Breast epithelium (tissue), 4 donors: ENCODE data around the gene MRPL20. TPM values are rescaled to one million over a fixed set of nuclear protein-coding genes. Genes with fewer than 3 reads are reported as not detected.

Experiments
- DNase-seq, 2 donors: peaks; one replicate each; pipeline ENCODE4 v3.0.0-alpha.2; 2019; ENCODE audit warnings: low spot score in 2 of 2
- H3K27ac ChIP-seq, 2 donors: fragments of 200-600 bp; sonication (generic) in 1 of 2; one replicate each; pipeline ENCODE4 v1.5.1; 2016 to 2019; ENCODE audit warnings: mild to moderate bottlenecking in 1 of 2
- H3K27me3 ChIP-seq, 2 donors: fragments of 200-600 bp; sonication (generic) in 1 of 2; one replicate each; pipeline versions ENCODE4 v1.5.1 to v1.6.0; 2017 to 2019; ENCODE audit warnings: control low read depth in 1 of 2, mild to moderate bottlenecking in 1 of 2
- H3K36me3 ChIP-seq: fragments of 200-600 bp; one replicate; pipeline ENCODE4 v1.5.1; 2019
- H3K4me1 ChIP-seq, 2 donors: fragments of 200-600 bp; sonication (generic); one replicate each; pipeline ENCODE4 v1.5.1; 2016 to 2019; ENCODE audit warnings: control low read depth in 1 of 2
- H3K4me3 ChIP-seq, 3 donors: fragments of 200-600 bp; sonication (generic); 1 replicate in 2 of 3; 2 replicates in 1 of 3; pipeline ENCODE4 v1.5.1; 2016 to 2019; ENCODE audit warnings: mild to moderate bottlenecking in 3 of 3, moderate library complexity in 2 of 3
- H3K9me3 ChIP-seq, 2 donors: fragments of 200-600 bp; sonication (generic) in 1 of 2; one replicate each; pipeline ENCODE4 v1.5.1; 2016 to 2019; ENCODE audit warnings: control low read depth in 1 of 2
- CTCF ChIP-seq, 3 donors: fragments of 450-650 bp; IDR thresholded peaks; one replicate each; pipeline ENCODE4 v1.5.1; 2016 to 2017; ENCODE audit warnings: antibody characterized with exemption in 3 of 3, mild to moderate bottlenecking in 3 of 3, moderate library complexity in 3 of 3
- POLR2A ChIP-seq: fragments of 450-650 bp; IDR thresholded peaks from one replicate; pipeline ENCODE4 v1.6.1; 2016; ENCODE audit warnings: antibody characterized with exemption, mild to moderate bottlenecking, moderate library complexity
- POLR2AphosphoS5 ChIP-seq, 3 donors: sonication (generic); formaldehyde crosslinking; IDR thresholded peaks; one replicate each; pipeline ENCODE4 v1.6.1; 2017; ENCODE audit warnings: antibody characterized with exemption in 3 of 3
- intact Hi-C: fragments of 100-400 bp; cut with DNase I; formaldehyde crosslinking; loops from one replicate; pipeline ENCODE4 v1.15.1; 2023; ENCODE audit warnings: low total_unique reads
- total RNA-seq, 3 donors: library from RNA; depleted of rRNA; stranded (reverse); fragments of >200 nt; gene quantifications; one replicate each; pipeline ENCODE4 v1.1.0, GENCODE V29; 2016

Gene MRPL20
- total RNA-seq, 3 donors from 2014 or later = 127 to 149 (median 147) TPM

GRCh38 chr1:1395166-1395565 lies 11.9 kb downstream of the MRPL20 start:
- Histone ChIP-seq H3K9me3 (no peaks in the 10 kb centered on the region), H3K36me3 (peaks cover 20% of the 10 kb centered on the region), H3K4me1 (peaks cover 0 to 11% of the 10 kb centered on the region in 2 donors), H3K27ac (no peak overlapping the region), H3K27me3 (no peaks in the 10 kb centered on the region), H3K4me3 (no peak overlapping the region)
- TF ChIP-seq CTCF (IDR thresholded peaks at IDR 0.05) = no peak
- no peak for TF ChIP-seq POLR2A
- no peak for TF ChIP-seq POLR2AphosphoS5 (IDR thresholded peaks at IDR 0.05)
- DNase-seq = no peak
- intact Hi-C loops = no loop called here

GRCh38 chr1:1394116-1394515 lies 13.0 kb downstream of the MRPL20 start:
- Histone ChIP-seq H3K36me3 (peaks cover 20% of the 10 kb centered on the region), H3K27ac (no peak overlapping the region)
- intact Hi-C loops = no loop called here

DNA sequence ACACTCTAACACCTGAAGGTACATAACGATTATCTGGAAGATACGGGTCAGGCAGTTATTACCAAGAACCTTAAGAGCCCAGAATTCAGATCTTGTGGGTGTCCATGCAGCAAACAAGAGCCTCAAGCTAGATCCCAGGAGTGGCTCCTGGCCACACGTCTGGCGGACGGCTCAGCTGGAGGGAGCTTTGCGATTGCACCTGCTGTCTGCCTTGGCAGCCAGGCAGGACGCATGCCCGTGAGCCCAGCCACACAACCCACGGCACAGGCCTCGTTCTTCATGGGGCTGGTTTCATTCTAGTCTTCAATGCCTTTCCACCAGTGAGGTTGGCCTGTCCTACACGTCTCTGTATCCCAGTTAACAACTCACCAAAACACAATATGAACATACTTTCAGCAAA lies 13.7 kb downstream of the MRPL20 start:
- Histone ChIP-seq H3K27me3 (no peaks in the 10 kb centered on the region), H3K36me3 (peaks cover 20% of the 10 kb centered on the region), H3K4me3 (no peak overlapping the region), H3K4me1 (peaks cover 0 to 8% of the 10 kb centered on the region in 2 donors), H3K9me3 (no peaks in the 10 kb centered on the region), H3K27ac (no peak overlapping the region)
- intact Hi-C loops = no loop called here
- no peak for TF ChIP-seq POLR2A
- TF ChIP-seq POLR2AphosphoS5 (IDR thresholded peaks at IDR 0.05) = no peak
- no peak for TF ChIP-seq CTCF (IDR thresholded peaks at IDR 0.05)
- no peak for DNase-seq

More at GRCh38 chr1:1394116-1394515, 13.0 kb downstream of the MRPL20 start:
- Histone ChIP-seq H3K9me3 (no peaks in the 10 kb centered on the region), H3K27me3 (no peaks in the 10 kb centered on the region), H3K4me1 (peaks cover 0 to 9% of the 10 kb centered on the region in 2 donors), H3K4me3 (no peak overlapping the region)
- TF ChIP-seq POLR2AphosphoS5 (IDR thresholded peaks at IDR 0.05) = no peak
- no peak for TF ChIP-seq CTCF (IDR thresholded peaks at IDR 0.05)
- no peak for TF ChIP-seq POLR2A
- no peak for DNase-seq

DNA sequence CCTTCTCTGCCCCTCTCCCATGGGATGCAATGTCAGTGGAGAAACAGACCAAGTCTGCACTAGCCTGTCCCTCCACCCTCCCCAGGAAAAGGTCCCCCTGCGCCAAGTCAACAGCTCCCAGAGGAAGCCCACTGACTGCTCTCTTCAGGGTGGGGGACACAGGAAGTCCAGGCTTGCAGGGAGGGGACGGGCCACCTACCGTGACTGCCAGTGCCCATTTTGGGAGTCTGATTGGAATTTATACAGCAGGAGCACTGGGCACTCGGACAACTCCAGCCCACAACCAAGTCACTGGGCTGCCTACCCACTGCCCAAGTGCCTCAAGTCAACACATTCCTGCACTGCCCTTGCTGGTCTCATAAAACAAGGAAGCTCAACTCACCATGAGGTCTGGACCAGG lies 14.1 kb downstream of the MRPL20 start:
- H3K27ac ChIP-seq = no peak overlapping the region
- H3K27me3 ChIP-seq = no peaks in the 10 kb centered on the region
- TF ChIP-seq POLR2A (no peak), POLR2AphosphoS5 (IDR thresholded peaks at IDR 0.05) (no peak), CTCF (IDR thresholded peaks at IDR 0.05) (no peak)
- no peak overlapping the region for H3K4me3 ChIP-seq
- DNase-seq = no peak
- H3K36me3 ChIP-seq = peaks cover 21% of the 10 kb centered on the region
- peaks cover 0 to 4% of the 10 kb centered on the region in 2 donors for H3K4me1 ChIP-seq
- intact Hi-C loops = no loop called here
- no peaks in the 10 kb centered on the region for H3K9me3 ChIP-seq

DNA sequence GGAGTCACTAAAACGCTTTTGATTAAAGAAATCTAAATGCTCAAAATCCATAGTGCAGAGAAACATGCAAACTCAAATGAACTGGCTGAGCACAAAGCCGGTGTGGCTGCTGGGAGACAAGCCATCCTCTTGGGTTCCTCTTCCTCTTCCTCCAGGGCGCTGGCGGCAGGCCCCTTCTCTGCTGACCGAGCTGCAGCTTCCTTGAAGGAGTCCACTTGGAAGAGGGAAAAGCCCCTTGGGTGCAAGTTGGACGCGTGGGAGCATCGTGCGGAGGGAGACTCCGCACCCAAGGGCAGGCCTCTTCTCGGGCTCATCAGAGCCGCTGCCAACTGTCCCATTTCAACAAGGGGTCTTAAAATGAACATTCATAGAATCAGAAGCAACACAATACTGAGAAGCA lies 15.9 kb downstream of the MRPL20 start:
- H3K27ac ChIP-seq = no peak overlapping the region
- TF ChIP-seq CTCF (IDR thresholded peaks at IDR 0.05) = no peak
- TF ChIP-seq POLR2AphosphoS5 (IDR thresholded peaks at IDR 0.05) = no peak
- TF ChIP-seq POLR2A = no peak

More for the DNA sequence above, 15.9 kb downstream of the MRPL20 start:
- DNase-seq = no peak
- peaks cover 36% of the 10 kb centered on the region for H3K36me3 ChIP-seq
- intact Hi-C loops = no loop called here
- no peaks in the 10 kb centered on the region for H3K4me1 ChIP-seq
- no peaks in the 10 kb centered on the region for H3K27me3 ChIP-seq
- H3K9me3 ChIP-seq = no peaks in the 10 kb centered on the region
- no peak overlapping the region for H3K4me3 ChIP-seq
